GM18858 (cell line): ENCODE data around the gene LCP1.
"Not testable (repeated sequence)": the region's sequence is repeated elsewhere in the genome, so short reads cannot be mapped to it uniquely, and the experiment has no call there.

Experiments used
- ATAC-seq: cut with Tn5 transposase; IDR thresholded peaks from one replicate; pipeline ENCODE4 v1.9.1; 2021; ENCODE audit not compliant: unreplicated experiment

The LCP1 gene, protein sequence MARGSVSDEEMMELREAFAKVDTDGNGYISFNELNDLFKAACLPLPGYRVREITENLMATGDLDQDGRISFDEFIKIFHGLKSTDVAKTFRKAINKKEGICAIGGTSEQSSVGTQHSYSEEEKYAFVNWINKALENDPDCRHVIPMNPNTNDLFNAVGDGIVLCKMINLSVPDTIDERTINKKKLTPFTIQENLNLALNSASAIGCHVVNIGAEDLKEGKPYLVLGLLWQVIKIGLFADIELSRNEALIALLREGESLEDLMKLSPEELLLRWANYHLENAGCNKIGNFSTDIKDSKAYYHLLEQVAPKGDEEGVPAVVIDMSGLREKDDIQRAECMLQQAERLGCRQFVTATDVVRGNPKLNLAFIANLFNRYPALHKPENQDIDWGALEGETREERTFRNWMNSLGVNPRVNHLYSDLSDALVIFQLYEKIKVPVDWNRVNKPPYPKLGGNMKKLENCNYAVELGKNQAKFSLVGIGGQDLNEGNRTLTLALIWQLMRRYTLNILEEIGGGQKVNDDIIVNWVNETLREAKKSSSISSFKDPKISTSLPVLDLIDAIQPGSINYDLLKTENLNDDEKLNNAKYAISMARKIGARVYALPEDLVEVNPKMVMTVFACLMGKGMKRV

DNA sequence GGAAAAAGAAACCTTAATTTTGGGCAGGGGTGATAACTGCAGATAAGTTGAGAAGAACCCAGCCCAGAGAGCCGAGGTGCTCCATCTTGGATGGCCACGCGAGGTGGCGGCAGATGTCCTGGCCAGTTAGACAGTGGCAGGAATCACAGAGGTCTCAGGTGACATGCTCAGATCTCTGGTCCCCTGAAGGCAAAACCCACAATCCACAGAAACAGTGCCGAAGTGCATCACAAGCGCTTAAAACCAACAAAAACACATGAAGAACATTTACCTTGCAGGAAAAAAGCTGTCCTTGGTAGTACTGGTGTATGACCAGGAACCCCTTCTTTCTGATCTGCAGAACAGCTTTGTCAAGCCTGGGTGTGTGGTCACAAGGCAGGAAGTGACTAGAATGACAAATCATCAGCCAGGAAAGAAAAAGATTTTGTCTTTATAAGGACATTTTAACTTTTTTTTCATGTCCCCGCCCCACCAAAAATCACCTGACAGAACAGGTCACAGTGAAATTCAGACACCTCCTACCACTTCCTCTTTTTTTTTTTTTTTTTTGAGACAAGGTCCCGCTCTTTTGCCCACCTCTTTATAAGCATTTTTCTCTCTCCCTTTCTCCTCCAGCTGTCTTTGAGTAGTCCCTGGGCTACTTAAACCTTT, at the start of gene LCP1:
LCP1 (minus strand) TSS at position 338 of the 651 bp plus-strand sequence. CDS start 22,515 bp downstream, outside the sequence.
- peak; percentile 50 for ATAC-seq

DNA sequence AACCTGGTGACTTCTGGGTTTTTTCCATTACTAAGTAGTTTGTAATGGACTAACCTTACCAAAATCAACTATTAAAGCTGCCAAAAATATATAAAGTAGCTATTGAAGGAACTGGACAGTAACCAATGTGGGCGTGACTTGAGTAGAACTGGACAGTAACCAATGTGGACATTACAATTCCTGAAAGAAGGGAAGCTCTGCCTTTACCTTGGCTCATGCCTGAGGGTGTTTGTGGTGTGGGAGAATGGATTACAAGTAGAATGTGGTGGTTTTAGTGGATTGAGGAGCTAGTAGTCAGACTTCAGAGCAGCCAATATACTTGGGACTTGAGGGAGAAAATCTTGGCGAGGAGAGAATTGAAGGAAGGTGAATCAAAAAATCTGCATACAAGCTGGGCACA, 47.3 kb upstream of the LCP1 start:
- no peak for ATAC-seq

DNA sequence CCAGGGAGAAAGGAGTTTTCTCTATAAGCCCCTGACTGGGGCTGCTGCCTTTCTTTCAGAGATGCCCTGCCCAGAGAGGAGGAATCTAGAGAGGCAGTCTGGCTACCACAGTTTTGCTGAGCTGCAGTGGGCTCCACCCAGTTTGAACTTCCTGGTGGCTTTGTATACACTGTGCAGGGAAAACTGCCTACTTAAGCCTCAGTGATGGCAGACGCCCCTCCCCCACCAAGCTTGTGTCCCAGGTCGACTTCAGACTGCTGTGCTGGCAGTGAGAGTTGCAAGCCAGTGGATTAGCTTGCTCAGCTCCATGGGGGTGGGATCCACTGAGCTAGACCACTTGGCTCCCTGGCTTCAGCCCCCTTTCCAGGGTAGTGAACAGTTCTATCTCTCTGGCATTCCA, 38.3 kb upstream of the LCP1 start:
- ATAC-seq, result not testable (repeated sequence)

DNA sequence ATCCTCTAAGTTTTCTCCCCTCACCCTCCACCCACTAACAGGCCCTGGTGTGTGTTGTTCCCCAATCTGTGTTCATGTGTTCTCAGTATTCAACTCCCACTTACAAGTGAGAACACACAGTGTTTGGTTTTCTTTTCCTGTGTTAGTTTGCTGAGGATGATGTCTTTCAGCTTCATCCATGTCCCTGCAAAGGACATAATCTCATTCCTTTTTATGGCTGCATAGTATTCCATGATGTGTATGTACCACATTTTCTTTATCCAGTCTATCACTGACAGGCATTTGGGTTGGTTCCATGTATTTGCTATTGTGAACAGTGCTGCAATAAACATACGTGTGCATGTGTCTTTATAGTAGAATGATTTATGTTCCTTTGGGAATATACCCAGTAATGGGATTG, 32.8 kb upstream of the LCP1 start:
- ATAC-seq, result not testable (repeated sequence)

DNA sequence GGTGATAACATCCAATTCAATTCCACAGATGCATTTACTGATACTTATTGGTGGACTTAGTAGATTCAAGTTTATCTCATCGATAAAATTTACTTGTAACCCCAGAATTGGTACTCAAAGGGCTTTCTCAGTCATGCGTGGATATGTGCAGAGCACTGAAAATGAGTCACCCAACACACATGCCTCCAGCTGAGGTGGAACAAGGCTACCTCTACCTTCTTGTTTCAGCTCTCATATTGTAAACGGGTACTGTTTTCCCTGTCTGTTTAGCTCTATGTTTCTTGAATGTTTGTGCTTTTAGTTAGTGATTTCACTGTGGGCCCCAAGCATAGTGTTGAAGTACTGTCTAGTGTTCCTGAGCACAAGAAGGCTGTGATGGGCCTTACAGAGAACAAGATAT, 31.3 kb upstream of the LCP1 start:
- ATAC-seq, result no peak

DNA sequence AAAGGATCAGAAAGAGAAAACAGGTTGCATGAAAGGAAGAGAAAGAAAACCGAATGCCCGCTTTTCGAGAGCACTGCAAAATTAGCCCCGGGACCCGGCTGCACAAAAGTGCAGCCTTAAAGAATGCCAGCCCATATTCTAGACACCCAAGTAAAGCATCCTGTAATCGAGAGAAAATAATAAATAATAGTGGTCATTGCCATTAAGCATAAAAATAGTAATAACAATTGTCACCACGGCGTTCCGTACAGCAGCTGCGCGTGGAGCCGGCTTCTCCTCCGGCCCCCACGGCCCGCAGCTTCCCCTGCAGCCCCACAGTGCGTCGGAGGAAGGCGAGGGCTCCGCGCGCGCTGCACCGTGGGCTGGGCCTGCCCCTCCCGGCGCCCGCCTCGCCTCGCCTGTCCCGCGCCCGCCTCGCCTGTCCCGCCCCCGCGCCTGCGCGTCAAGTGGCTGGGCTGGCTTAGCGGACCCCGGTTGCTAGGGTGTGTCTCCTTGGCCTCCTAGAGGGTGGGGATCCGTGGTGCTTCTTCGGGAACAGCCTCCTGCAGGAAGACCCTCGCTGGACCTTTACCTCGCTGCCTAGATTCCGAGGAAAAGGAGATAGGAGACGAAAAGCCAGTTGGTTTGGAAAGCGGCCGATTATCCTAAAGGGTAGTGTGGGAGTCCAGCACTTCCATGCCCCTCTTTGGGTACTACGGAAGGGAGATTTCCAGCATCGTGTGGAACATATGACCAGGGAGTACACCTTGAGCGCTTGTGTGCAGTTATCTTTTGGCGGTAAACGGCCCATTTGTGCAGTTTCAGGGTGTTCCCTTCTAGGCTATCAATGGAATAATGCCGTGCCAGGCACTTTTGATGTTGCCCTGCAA, 29.7 kb upstream of the LCP1 start, which contains the start of gene LRRC63:
LRRC63 (plus strand) TSS at position 446 of the 869 bp plus-strand sequence. CDS start 1,107 bp downstream, outside the sequence.
- ATAC-seq, result peak; percentile 86

DNA sequence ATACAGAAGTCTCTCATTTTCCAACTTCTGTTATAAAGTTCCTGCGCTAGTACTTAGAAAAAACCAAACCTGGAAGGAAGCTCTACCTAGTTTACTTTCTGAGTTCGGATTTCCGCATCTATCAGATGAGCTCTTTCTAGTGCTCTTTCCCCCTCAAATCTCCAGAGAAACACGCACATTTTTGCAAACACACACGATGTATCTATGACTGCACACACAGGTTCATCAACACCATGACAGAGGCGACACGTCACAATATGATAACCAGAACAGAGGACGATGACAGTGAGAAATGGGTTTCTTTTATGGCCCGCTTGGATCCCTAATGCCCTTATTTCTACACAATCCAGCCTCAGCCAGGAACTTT, 29.1 kb upstream of the LCP1 start:
- ATAC-seq, result no peak

DNA sequence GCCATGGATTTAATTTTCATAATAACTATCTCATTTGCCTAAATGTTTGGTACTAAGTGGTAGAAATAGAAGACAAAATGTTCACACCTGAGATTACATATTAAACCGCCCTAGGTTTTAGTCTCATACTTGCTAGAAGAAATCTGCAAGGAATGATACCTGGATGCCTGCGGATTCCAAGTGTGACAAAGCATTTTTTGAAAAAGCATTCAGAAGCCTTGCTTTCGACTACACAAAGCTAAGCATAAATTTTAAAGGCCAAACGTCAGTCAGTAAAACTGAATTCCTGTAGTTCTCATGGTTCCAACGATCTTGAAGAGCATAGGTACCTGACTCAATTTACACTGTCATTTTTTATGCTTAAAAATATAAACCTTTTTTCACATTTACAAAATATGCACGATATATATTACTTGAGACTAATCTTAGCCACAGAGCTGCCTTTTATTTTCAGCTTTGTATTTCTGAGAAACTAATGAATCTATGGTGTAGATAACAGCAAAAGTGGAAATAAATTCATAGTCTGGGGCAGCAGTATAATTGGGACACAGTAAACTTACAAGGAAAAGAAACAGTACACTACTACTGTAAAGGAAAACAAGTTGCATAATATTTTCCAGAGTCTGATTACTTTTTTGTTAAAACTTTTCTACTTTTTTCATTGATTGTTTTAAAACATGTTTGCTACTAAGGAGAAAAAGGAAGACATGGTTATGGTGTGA, 28.5 kb upstream of the LCP1 start:
- ATAC-seq, result no peak

- no peak for ATAC-seq
Observed at GRCh38 chr13:46207828-46208227, 25.9 kb upstream of the LCP1 start.

DNA sequence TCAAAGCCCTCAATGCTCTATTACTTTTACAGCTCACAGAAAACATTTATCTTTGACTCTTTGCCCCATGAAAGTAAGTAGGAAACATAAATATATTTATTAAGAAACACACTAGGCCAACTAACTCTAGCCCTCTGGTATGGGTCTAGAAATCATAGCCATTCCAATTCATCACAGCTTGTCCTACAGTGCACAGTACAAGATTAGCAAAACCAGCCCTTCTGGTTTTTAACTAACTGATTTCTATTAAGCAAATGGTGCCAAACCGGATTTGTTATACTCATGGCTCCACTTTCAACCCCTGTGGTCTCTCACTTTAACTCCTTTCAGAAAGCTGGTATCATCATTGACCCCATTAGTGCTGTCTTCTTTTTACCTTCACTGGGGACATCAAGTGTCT, 24.2 kb upstream of the LCP1 start:
- ATAC-seq, result no peak

DNA sequence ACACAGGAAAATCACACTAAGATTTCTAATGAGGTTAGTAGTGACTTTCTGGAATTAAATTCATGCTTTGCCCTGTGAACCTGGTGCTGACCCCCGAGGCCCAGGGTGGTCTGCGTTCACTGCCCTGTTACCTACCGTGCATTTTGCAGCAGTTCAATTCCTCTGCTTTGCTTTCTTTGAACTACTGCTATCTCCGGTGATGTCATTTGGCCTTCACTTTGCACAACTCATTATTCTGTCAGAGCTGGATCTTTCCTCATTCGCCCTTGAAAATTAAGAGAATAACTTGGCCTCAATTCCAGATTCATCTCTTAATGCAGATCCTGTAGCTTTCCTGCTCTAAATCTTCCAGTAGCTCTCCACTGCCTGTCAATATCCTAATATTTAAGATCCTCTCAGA, 21.0 kb upstream of the LCP1 start:
- no peak for ATAC-seq

DNA sequence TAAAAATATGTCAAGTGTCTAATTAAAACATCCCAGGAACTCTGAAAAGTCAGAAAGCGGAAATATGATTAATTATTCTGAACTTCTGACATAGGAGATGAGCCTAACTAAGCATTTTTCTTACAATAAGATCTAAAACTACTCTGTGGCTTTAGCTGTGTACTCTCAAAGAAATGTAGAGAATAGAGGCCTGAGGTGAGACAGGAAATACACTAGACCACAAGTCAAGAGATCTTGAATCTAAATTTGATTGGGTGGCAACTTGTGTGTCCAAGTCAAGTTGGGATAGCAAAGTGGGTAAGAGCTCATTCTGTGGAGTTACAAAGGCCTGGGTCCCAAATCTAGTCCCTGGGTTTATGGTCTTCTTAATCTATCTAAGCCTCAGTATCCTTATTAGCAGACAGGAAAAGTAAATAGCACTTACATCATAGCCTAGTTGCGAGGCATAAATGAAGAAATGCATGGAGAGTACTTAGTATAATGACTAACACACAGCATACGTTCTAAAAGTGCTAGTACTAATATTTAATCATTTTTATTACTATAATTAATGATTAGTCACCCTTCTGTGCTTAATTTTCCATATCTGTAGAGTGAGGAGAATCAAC, 20.3 kb upstream of the LCP1 start:
- no peak for ATAC-seq

- no peak for ATAC-seq
Observed at GRCh38 chr13:46198696-46199193, 16.8 kb upstream of the LCP1 start.

DNA sequence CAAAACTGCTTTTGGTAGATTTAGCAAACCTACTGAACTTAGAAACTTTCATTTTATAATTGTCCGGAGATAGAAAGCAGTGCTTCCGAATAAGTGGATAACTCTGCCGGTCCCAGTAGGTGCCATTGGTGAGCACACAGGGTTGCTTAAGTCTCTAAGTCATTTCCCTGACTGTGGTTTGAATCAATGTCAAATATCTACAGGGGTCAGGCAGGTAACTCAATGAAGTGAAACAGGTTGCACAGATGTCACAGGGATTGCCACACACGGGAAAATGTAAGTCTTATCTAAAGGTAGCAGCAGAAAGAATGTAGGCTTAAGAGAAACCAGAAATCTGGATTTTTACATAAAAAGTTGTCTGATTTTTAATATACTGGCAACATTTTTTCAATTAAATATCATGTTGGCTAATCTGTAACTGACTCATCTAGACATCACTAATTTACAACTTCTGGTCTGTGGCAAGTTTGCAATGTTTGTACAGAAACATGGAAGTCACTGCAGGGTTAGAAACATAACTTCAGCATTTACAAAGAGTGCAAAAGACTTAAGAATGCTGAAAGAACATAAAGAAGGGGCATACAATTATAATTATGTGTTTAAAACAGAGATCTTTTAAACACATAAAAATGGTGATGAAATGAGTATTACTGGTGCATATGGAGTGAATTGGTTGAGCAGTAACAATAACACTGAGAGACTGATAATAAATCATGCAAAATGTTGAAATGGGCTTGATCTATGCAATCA, 15.5 kb upstream of the LCP1 start:
- ATAC-seq, result no peak

GRCh38 chr13:46195016-46195415, 13.0 kb upstream of the LCP1 start:
- ATAC-seq, result no peak

DNA sequence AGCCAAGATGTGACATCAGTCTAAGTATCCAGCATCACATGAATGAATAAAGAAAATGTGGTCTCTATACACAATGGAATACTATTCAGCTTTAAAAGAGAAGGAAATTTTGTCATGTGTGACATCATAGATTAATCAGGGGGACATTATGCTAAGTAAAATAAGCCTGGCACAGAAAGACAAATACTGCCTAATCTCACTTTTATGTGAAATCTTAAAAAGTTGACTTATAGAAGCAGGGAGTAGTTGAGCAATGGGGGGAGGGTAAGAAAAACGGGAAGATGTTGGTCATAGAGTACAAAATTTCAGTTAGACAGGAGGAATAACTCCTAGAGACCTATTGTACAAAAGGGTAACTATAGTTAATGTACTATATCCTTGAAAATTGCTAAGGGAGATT, 10.4 kb upstream of the LCP1 start:
- no peak for ATAC-seq

DNA sequence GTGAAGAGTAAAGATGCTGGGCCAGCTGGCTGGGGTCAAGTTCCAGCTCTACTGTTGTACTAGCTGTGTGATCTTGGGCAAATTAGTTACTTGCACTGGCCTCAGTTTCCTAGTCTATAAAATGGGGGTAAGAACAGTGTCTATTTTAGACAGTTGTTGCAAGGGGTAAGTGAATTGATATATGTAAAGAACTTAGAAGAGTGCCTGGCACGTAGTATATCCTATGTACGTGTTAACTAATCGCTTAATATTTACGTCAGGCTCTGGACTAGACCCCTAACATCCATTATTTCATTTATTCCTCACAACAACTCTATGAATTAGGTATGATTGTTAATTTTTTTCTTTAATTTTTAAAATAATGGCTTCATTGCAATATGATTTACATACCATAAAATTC, 3.7 kb upstream of the LCP1 start:
- no peak for ATAC-seq

DNA sequence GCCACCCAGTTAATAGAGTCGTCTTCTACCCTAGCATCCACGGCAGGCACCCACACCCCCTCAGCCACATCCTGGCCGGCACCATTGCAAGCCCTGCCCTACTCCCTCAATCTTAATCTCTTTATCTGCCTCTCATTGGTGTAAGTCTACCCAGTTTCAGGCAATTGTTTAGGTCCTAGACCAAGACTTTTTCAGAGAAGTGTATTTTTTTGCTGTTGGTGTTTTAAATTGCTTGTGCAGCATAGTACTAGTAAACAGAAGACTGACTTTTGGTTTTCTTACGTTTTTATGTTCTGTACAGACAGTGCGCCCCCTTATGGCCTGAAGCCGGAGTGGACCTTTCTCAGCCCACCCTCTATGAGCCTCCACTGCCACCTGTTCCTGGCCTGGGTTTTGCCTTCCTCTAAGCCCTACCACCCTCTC, 2.3 kb upstream of the LCP1 start:
- ATAC-seq, result peak; percentile 32
